NT2/D1 (cell line): ENCODE data around the gene LRBA.

Source experiments
- YY1 ChIP-seq: IDR thresholded peaks from 2 replicates; pipeline ENCODE4 v1.6.1; 2011; ENCODE audit not compliant: insufficient read length, insufficient read depth
- ZNF274 ChIP-seq: IDR thresholded peaks from 2 replicates; pipeline ENCODE4 v1.6.1; 2011; ENCODE audit warnings: mild to moderate bottlenecking, low read depth, low read length

GRCh38 chr4:150782921-150783320 lies 232.2 kb downstream of the LRBA start:
- TF ChIP-seq YY1 (no peak), ZNF274 (no peak)
